Peyer's patch (tissue), 4 donors: ENCODE results near the gene GMPPB. TPM values are rescaled to one million over a fixed set of nuclear protein-coding genes. Genes with fewer than 3 reads are reported as not detected.
"Not testable (repeated sequence)": the region's sequence is repeated elsewhere in the genome, so short reads cannot be mapped to it uniquely, and the experiment has no call there.

Experiments
- DNase-seq, 3 donors: peaks; one replicate each; pipeline ENCODE4 v3.0.0-alpha.2; 2017 to 2019
- H3K27ac ChIP-seq, 4 donors: fragments of 200-600 bp; sonication (generic); one replicate each; pipeline ENCODE4 v1.5.1; 2016 to 2019
- H3K27me3 ChIP-seq, 2 donors: fragments of 200-600 bp; sonication (generic); one replicate each; pipeline ENCODE4 v1.5.1; 2019
- H3K36me3 ChIP-seq, 3 donors: fragments of 200-600 bp; sonication (generic); one replicate each; pipeline ENCODE4 v1.5.1; 2016 to 2019
- H3K4me1 ChIP-seq, 4 donors: fragments of 200-600 bp; sonication (generic); one replicate each; pipeline ENCODE4 v1.5.1; 2016 to 2019
- H3K4me3 ChIP-seq, 4 donors: fragments of 200-600 bp; sonication (generic); 1 replicate in 3 of 4; 2 replicates in 1 of 4; pipeline ENCODE4 v1.5.1; 2016 to 2019; ENCODE audit warnings: mild to moderate bottlenecking in 1 of 4
- H3K9me3 ChIP-seq, 4 donors: fragments of 200-600 bp; sonication (generic); one replicate each; pipeline ENCODE4 v1.5.1; 2016 to 2019; ENCODE audit warnings: mild to moderate bottlenecking in 1 of 4
- CTCF ChIP-seq, 6 experiments: fragments of 450-650 bp in 4 of 6; fragments of 200-600 bp in 2 of 6; sonication (generic) in 1 of 6; IDR thresholded peaks; one replicate each; pipeline ENCODE4 v1.5.1; 2017 to 2019; ENCODE audit warnings: antibody characterized with exemption in 6 of 6, mild to moderate bottlenecking in 3 of 6, moderate library complexity in 1 of 6
- POLR2A ChIP-seq, 2 donors: fragments of 450-650 bp; IDR thresholded peaks; one replicate each; pipeline ENCODE4 v1.5.1; 2017; ENCODE audit warnings: antibody characterized with exemption in 2 of 2, mild to moderate bottlenecking in 2 of 2, moderate library complexity in 2 of 2
- total RNA-seq, 4 donors: library from RNA; depleted of rRNA; stranded (reverse); fragments of >200 nt; gene quantifications; one replicate each; pipeline ENCODE4 v1.1.0, GENCODE V29; 2016

GMPPB gene
- total RNA-seq, 4 donors from 2014 or later, result 35.4 to 46.4 (median 40.7) TPM

- no peak for DNase-seq
- no peaks in the 10 kb centered on the region for H3K9me3 ChIP-seq
- no peak for TF ChIP-seq CTCF (IDR thresholded peaks at IDR 0.05)
- TF ChIP-seq POLR2A (IDR thresholded peaks at IDR 0.05), result no peak
- H3K36me3 ChIP-seq, result peaks cover 0 to 15% (median 0%) of the 10 kb centered on the region in 3 donors
- H3K27me3 ChIP-seq, result no peaks in the 10 kb centered on the region
- no peak overlapping the region for H3K27ac ChIP-seq
- H3K4me1 ChIP-seq, result peaks cover 0 to 15% (median 0%) of the 10 kb centered on the region in 4 donors
- no peak overlapping the region for H3K4me3 ChIP-seq
These were observed 27.8 kb upstream of the GMPPB start for GRCh38 chr3:49751501-49751900.

GRCh38 chr3:49750056-49750455, 26.3 kb upstream of the GMPPB start:
- H3K4me3 ChIP-seq, result no peak overlapping the region
- no peak for DNase-seq
- peaks cover 0 to 19% (median 0%) of the 10 kb centered on the region in 3 donors for H3K36me3 ChIP-seq
- no peaks in the 10 kb centered on the region for H3K27me3 ChIP-seq
- peaks cover 0 to 15% (median 0%) of the 10 kb centered on the region in 4 donors for H3K4me1 ChIP-seq
- no peaks in the 10 kb centered on the region for H3K9me3 ChIP-seq
- no peak overlapping the region for H3K27ac ChIP-seq
- TF ChIP-seq CTCF (IDR thresholded peaks at IDR 0.05) (no peak), POLR2A (IDR thresholded peaks at IDR 0.05) (no peak)

GRCh38 chr3:49748874-49749273, 25.1 kb upstream of the GMPPB start:
- not testable (repeated sequence) for H3K27me3 ChIP-seq, H3K4me1 ChIP-seq, DNase-seq, H3K27ac ChIP-seq, H3K4me3 ChIP-seq, H3K9me3 ChIP-seq
- H3K36me3 ChIP-seq, result peaks cover 0 to 19% (median 0%) of the 10 kb centered on the region in 3 donors

- H3K4me1 ChIP-seq, result no peaks in the 10 kb centered on the region
- no peaks in the 10 kb centered on the region for H3K27me3 ChIP-seq
- no peak overlapping the region for H3K27ac ChIP-seq
- DNase-seq, result no peak
- TF ChIP-seq POLR2A (IDR thresholded peaks at IDR 0.05) (no peak), CTCF (IDR thresholded peaks at IDR 0.05) (no peak)
- no peak overlapping the region for H3K4me3 ChIP-seq
- H3K9me3 ChIP-seq, result no peaks in the 10 kb centered on the region
- H3K36me3 ChIP-seq, result peaks cover 0 to 23% (median 0%) of the 10 kb centered on the region in 3 donors
These were observed 24.2 kb upstream of the GMPPB start for GRCh38 chr3:49747792-49748480.

GRCh38 chr3:49745986-49746385, 22.2 kb upstream of the GMPPB start:
- H3K27me3 ChIP-seq, result no peaks in the 10 kb centered on the region
- H3K4me3 ChIP-seq, result no peak overlapping the region
- H3K27ac ChIP-seq, result no peak overlapping the region
- TF ChIP-seq CTCF (IDR thresholded peaks at IDR 0.05) (no peak), POLR2A (IDR thresholded peaks at IDR 0.05) (no peak)
- H3K4me1 ChIP-seq, result no peaks in the 10 kb centered on the region
- H3K36me3 ChIP-seq, result peaks cover 0 to 25% (median 0%) of the 10 kb centered on the region in 3 donors
- DNase-seq, result no peak
- no peaks in the 10 kb centered on the region for H3K9me3 ChIP-seq

- Histone ChIP-seq H3K27me3 (no peaks in the 10 kb centered on the region), H3K4me1 (no peaks in the 10 kb centered on the region), H3K27ac (no peak overlapping the region), H3K36me3 (peaks cover 0 to 43% (median 0%) of the 10 kb centered on the region in 3 donors), H3K9me3 (no peaks in the 10 kb centered on the region), H3K4me3 (no peak overlapping the region)
- TF ChIP-seq POLR2A (IDR thresholded peaks at IDR 0.05) (no peak), CTCF (IDR thresholded peaks at IDR 0.05) (no peak)
- no peak for DNase-seq
These were observed 16.7 kb upstream of the GMPPB start for GRCh38 chr3:49740427-49740826.
